GM04503 (cell line): ENCODE results near the gene SOX6.
"Not testable (repeated sequence)": the region's sequence is repeated elsewhere in the genome, so short reads cannot be mapped to it uniquely, and the experiment has no call there.

ENCODE experiments used
- DNase-seq: peaks from one replicate; pipeline ENCODE4 v3.0.0-alpha.2; 2012; ENCODE audit warnings: low read depth

SOX6 gene

GRCh38 chr11:16146980-16147379 lies 209.4 kb downstream of the SOX6 start:
- not testable (repeated sequence) for DNase-seq

GRCh38 chr11:16141614-16142013 lies 214.7 kb downstream of the SOX6 start:
- DNase-seq: not testable (repeated sequence)

DNA sequence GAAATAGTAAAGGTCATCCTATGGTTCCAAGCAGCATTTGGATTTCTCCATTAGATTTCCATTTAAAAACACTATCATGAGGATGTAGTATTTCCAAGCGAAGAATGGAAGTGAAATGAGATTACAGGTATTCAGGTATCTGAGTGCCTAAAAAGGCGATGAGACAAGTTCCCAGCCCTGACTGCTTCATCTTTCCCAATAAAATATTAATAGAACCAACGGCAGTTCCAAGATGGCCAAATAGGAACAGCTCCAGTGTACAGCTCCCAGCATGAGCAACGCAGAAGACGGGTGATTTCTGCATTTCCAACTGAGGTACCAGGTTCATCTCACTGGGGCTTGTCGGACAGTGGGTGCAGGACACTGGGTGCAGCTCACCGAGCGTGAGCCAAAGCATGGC lies 215.2 kb downstream of the SOX6 start:
- not testable (repeated sequence) for DNase-seq

GRCh38 chr11:16136792-16137390 lies 219.5 kb downstream of the SOX6 start:
- no peak for DNase-seq

DNA sequence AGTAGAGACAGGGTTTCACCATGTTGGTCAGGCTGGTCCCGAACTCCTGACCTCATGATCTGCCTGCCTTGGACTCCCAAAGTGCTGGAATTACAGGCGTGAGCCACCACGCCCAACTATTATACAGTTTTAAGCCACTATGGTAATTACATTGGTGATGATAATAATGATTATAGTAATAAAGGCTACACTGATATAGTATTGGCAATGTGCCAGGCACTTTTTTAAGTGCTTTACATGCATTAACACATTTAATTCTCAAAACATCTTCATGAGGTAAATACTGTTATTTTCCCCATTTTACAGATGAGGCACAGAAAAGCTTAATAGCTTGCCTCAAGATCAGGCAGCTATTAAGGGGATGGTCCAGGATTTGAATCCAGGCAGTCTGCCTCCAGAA lies 222.5 kb downstream of the SOX6 start:
- no peak for DNase-seq

- DNase-seq: no peak
Measured at GRCh38 chr11:16127732-16128131, 228.6 kb downstream of the SOX6 start.

DNA sequence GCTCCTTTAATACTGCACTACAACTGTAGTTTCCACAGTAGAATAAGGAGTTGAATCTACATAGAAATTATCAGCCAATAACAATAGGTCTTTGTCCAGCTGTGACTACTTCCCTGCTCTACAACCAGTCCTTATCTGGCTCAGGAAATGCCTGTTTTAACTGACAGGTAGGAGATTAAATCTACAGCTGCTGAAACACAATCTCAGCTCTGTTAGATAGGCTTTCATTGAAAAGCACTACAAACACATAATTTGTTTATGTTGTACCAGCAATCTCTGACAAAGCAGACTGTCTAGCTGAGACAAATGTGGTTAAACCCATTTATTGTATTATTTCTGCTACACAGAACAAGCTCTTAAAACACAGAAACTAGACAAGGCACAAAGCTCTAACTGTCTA lies 230.0 kb downstream of the SOX6 start:
- DNase-seq: no peak

- DNase-seq: no peak
Measured at GRCh38 chr11:16125796-16126195, 230.6 kb downstream of the SOX6 start.

DNA sequence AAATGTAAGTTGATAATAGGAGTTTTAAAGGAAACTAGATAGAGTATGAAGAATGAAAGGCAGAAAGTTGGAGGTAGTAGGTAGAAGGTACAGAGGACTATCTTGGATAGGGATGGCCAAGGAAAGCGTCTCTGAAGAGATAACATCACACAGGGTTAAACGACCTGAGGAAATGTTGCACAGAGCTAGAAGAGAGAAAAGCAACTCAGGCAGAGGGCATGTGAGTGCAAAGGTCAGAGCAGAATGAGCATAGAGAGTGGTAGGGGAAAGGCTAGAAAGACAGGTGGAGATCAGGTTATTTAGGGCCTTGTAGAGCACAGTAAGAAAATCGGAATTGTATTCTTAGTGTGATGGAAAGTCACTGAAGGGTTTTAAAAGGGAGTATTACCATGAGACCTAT lies 232.0 kb downstream of the SOX6 start:
- no peak for DNase-seq

- no peak for DNase-seq
Measured at GRCh38 chr11:16121853-16122252, 234.5 kb downstream of the SOX6 start.

DNA sequence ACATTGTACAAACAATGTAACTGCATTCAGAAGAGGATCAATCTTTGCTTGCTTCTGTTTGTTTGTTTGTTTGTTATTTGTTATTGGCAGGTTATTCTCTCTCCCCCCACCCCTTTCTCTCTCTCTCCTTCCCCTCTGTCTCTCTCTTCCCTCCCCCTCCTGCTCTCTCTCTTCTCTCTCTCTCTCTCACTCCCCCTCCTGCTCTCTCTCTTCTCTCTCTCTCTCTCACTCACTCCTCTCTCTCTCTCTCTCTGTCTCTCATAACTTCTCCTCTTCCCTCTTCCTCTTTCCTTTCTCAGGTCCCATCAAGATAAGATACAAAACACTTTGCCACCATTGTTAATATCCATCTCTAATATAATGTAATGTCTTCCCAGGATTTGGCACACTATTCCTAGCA lies 236.3 kb downstream of the SOX6 start:
- DNase-seq: no peak

DNA sequence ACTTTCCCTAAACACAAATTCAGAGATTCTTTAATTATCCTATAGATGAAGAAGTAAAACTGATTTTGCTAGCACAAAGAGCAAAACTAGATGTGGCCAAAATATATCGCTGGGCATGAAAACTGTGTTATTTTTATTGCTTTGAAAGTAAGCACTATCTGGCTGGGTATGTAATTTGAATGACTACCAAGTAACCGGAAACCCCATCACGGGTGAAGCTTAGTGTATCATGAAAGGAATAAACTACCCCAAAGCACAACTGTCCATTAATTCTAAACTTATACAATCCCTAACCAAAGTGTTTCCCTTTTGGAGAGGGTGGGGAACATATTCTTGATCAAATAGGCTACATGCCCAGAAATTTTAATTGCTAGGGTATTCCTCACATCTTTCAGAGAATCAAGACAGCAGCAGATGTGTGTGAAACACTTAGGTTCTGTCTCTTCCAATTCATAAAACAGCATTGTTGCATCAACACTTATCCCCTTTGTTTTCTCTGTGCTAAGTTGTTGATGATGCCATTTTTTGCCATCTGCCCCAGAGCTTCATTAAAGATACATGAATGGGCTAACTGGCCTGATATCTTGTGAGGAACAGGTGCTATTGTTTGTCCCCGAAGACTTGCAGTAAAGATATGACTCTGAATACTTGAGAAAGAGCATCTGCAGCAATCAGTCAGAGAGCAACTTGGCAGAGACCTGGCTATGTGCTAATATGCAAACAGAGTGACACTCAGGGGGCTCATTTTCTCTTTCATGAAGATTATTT lies 238.2 kb downstream of the SOX6 start:
- DNase-seq: no peak

DNA sequence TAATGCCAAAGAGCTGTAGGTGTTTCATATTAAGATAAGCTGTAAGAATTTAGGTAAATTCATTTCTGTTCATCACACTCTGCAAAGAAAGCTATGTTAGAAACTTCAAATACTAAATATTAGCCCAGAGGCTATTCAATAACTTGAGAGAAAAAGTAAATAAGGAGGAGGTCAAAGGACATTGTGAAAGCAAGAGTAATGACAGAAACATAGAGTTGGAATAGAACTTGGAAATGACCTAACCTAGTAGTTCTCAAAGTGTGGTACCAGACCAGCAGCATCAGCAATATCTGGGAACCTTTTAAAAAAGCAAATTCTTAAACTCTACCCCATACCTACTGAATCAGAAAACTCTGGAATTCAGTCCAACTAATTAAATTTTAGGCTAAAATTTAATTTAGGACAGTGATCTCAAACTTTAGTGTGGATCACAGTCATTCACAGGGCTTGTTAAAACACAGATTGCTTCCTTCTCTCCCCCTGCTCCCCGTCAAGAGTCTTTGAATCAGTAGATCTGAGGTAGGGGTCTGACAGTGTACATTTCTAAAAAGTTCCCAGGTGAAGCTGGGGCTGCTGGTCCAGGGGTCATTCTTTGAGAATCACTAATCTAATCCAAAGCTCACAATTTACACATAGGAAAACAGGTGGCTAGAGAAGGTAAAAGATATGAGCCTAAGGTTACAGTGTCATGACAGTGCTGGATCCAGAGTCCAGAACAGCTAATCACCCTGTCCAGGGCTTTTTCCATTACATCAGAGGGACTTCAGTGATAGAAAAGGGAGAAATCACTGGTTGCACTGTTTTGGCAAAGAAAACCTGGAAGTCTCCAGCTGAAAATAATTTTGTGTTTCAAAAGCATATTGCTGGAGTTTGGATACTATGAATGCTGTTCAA lies 241.1 kb downstream of the SOX6 start:
- no peak for DNase-seq

DNA sequence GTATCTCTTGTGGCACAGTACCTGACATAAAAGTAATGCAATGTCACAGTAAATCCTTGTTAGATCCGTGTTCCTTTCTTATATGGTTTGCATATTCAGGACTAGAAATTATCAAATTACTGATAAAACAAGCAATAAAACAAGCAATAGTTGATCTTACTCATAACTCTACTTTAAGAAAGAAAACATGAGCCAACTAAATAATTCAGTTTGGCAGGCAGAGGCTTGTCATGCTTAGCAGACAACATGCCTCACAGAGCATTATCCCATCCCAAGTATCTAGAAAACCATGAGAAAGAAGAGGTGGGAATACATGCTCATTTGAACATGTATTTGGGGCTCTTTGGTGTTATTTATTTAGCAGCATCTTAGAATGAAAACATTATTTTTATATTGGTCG lies 241.9 kb downstream of the SOX6 start:
- no peak for DNase-seq

DNA sequence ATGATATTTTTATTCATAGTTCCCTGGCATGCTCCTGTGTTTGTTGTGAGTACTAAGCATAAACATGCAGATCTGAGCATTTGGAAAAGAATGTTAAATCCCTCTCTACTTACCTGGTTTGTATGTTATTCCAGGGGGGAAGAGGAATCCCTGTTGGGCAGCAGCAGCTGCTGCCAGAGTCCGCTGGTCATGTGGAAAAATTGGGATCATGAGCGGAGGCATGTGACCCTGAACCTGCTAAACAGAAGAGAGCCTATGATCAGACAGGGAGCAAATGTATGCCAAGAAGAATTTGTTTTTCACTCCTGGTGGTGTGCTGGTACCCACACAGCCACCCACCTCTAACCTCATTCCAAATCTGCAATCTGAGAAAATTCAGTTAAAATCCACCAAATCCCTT lies 244.7 kb downstream of the SOX6 start:
- DNase-seq: no peak

DNA sequence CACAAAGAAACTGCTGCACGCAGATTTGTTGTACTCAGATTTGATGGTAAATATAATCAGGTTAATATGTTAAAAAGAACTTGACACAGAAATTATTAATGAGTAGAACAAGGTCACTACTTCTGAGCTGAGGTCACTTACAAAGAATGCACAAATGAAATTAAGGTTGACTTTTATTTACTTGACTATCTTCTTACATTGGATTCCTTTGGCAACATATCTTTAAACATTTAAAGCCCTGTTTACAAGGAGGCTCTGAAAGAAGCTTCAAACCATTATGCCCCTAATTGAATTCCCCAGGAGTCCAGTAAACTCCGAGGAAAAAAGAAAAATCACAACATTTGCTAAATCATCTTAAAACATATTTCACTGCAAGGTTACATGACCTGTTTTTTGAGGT lies 245.5 kb downstream of the SOX6 start:
- DNase-seq: no peak

DNA sequence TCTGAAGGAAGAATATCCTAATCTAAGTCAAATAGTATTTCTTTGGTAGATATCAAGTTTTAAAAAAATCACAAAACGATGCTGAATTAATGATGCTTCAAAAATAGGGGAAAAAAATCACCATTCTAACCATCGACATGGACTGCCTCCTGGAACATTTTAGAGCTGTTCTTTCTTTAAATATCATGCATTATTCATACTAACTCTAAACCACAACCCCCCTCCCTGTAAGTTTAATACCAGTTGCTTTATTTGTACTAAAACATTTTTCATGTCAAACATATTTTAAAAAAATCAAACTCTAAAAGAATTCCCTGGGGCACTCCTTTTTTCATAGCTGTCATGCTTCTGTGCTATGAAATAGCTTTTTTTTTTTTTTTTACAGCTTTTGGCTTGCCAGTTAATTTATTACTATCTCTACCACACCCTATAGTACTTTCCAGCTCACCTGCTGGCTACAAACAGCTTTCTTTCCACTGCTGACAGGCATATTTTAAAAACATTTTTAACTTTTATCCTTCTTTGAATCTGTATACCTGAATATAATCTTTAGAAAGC lies 256.9 kb downstream of the SOX6 start:
- no peak for DNase-seq

DNA sequence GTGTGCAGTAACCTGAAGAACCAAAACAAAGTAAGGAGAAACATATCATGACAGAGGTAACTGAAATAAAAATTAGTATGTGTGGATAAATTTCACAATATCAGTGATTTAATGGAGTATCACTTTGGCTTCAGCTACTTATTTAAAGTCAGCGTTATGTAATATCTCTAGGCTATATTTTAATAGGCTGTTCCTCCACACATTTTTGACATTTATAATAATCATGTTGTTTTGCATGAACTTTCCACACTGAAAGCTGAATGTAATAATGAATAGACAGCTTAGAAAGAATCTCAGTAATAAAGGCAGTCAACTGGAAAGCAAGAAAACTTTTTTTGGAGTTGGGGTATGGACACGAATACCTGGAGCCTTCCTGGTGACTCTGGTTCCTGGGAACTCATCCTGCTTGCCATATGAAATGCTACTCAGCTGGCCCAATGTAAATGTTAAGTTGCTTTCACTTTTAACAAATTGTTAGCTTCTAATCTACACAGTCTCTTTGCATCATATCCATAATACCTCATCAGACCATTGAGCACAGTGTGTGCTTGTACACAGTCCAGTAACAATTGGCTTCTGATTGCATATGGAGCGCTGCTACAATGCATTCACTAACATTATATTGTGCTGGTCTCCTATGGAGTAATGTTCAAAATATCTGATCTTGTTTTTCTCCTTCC lies 257.7 kb downstream of the SOX6 start:
- no peak for DNase-seq

- DNase-seq: no peak
Measured at GRCh38 chr11:16097543-16097942, 258.8 kb downstream of the SOX6 start.

- DNase-seq: peak; percentile 1
Measured at GRCh38 chr11:16096336-16096735, 260.0 kb downstream of the SOX6 start.

GRCh38 chr11:16095756-16096155 lies 260.6 kb downstream of the SOX6 start:
- DNase-seq: no peak
